ENCODE data around the gene RAB4A. TPM values are rescaled to one million over a fixed set of nuclear protein-coding genes. Genes with fewer than 3 reads are reported as not detected.

The RAB4A gene
- 50.3 TPM for polyA plus RNA-seq (ENCODE audit: insufficient read length)

GRCh38 chr1:229270547-229271447, at the start of gene RAB4A:
Gene RAB4A (plus strand): TSS chr1:229271111. CDS start chr1:229271340, 229 bp downstream.
- peak; percentile 90 for DNase-seq

- DNase-seq, result no peak
Observed at GRCh38 chr1:229222081-229222480, 48.8 kb upstream of the RAB4A start.

DNA sequence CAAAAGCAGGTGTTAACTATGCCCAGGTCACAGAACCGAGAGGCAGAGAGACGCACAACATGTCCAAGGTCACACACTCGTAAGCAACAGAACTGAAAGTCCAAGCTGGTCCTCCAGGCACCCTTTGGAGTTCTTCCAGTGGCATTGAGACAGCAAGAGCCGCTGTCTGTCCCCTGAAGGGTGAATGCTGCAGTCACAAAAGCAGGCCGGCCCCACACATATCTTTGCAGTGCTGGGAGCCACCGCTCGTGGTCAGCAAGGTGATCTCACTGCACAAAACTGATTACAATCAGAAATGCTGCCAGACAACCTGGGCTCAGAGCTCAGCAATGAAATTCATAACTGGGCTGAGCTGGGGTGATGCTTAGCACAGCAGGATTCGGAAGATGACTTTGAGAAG, 47.4 kb upstream of the RAB4A start:
- no peak for DNase-seq

- DNase-seq, result no peak
Observed at GRCh38 chr1:229224308-229224707, 46.6 kb upstream of the RAB4A start.

DNA sequence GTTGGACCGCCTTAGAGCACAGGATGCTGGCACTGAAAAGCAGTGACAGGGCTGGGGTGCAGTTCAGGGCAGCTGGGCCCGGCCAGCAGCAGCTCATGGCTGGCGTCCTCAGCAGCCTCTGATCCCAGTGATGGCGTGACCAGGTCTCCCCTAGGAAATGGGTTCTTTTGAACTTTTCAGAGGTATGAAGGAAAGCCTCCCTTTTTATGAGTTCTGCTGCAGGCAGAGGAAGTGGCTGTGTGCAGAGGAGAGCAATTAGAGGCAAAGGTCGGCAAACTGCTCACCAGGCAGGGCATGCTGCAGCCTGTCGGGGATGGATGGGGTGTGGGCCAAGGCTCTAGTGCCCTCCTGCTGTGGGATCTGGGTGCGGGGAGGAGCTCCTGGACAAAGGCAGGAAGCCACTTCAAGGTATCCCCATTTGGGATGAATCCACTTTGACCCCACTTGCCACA, 45.6 kb upstream of the RAB4A start:
- DNase-seq, result no peak

DNA sequence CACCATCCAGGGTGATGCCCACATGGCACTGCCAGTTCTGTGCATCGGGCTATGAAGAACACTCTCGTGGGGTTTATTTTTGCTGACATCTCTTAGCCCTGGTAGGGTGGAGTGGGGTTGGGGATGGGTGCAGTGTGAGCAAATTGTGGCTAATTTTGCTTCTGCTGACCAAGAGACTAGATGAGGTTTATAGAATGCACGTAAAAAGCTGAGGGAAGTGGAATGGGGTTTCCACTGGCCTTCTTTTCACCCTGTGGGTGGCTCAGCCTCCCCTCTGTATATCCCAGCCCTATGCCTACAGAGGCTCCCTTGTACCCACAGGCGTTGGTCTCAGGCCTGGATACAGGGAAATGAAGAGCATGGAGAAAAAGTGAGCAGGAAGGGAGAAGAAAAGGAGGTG, 44.1 kb upstream of the RAB4A start:
- no peak for DNase-seq

DNA sequence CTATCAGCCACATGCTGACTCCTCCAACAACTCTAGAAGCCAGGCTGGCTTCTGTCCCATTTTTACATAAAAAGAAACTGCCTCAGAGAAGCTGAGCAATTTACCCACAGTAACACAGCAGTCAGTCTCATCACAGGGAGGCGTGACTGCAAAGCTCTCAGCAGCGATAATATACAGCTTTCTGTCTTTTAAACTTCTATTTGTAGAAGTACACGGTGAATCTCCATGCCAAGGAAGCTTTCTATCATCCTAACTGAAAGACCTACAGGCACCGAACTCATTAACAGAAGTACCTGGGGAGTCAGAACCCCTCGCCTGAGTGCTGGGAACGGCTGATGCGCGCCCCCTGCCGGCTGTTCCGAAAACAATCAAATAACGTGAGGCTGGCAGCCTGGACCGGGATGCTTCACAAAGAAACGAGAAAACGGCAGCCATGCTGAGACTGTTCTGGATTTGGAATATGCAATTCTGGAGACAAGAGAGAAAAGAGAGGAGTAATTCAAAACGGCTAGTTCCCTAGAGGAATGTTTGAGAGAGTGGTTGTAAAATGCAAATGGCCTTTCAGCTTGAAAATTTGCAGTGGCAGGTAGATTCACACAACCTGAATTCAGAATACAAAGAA, 43.5 kb upstream of the RAB4A start:
- peak; percentile 79 for DNase-seq

DNA sequence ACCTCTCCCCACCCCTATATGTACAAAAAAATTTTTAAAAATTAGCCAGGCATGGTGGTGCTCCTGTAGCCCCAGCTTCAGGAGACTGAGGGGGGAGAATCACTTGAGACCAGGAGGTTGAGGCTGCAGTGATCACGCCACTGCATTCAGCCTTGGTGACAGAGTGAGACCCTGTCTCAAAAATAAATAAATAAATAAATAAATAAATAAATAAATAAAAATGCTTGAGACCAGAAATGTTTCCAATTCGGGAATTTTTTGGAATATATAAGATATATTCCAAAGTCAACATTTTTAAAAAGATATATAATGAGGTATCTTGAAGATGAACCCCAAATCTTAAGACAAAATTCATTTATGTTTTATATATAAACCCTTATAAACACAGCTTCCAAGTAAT, 42.4 kb upstream of the RAB4A start:
- no peak for DNase-seq

DNA sequence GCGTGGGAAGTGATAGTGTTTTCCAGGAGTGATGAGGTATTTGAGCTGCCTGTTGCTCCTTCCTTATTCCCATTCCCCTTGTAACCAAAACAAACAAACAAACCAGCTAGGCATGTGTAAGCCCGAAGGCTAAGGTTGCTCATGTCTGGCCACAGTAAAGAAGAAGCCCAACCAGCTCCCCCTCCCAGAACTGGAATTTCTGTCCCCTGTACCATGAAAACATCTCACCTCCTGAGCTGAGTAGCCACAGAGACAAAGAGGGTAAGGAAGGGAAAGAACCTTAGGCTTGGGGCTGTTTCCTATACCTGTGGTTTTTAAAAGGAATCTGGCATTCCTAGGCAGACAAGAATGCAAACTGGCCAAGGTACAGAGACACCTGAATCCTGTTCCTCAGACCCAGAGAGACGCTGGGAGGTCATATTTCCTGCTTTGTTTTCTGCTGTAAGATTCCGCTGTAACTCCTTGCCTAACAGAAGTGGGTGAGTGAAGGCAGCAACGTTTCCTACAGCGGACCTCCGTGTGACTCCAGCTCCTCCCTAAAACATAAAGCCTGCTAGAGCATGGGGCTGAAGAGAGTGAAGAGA, 41.7 kb upstream of the RAB4A start:
- DNase-seq, result peak; percentile 41

- DNase-seq, result peak; percentile 49
Observed at GRCh38 chr1:229229721-229230139, 41.2 kb upstream of the RAB4A start.

DNA sequence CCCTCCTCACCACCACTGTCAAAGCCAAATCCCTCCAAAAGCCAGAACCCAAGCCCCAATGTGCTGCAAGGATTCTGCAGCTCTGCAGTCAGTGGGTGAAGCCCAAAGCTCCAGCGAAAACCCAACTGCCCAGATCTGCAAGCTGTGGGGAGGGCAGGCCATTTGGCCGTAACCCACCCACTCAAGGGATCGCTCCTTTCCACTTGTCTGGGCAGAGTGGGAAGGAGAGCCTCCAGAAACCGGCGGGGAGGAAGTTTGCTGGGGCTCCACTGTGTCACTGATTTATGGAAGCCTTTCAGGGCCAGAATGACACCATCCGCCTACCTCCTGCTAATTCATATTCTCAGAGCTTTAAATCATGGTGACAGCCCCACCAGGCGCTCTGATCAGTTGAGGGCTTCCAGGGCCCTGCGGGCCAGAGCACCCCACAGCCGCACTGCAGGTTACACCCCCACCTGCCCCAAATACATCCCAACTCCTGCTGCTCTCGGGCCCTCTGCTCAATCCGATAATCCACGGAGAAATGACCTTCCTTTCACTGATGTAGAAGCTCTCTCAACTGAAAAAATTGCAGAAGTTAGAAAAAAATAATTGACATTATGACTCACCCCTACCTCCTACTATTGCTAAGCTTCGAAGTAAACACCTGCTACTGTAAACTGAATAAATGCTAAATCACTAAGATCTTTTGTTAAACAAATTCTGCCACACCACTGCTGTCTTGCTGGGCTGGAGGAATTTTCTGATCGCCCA, 40.6 kb upstream of the RAB4A start:
- no peak for DNase-seq

GRCh38 chr1:229230893-229231753, 39.8 kb upstream of the RAB4A start:
- no peak for DNase-seq

DNA sequence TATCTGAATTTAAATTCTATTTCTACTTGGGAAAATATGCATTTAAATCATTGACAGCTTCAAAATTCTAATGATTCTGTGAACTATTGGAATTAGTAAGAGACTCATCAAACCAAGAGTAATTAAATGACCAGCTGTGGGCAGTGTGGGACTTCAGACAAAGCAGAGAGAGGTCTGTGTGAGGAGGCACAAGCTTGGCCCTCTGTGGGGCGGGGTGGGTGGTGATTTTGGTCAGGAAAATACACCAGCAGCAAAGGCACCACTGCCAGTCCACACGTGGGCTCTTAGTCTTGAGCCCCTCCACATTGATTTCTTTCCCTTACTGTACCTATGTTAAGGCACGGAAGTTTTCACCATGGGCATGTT, 39.2 kb upstream of the RAB4A start:
- DNase-seq, result no peak

DNA sequence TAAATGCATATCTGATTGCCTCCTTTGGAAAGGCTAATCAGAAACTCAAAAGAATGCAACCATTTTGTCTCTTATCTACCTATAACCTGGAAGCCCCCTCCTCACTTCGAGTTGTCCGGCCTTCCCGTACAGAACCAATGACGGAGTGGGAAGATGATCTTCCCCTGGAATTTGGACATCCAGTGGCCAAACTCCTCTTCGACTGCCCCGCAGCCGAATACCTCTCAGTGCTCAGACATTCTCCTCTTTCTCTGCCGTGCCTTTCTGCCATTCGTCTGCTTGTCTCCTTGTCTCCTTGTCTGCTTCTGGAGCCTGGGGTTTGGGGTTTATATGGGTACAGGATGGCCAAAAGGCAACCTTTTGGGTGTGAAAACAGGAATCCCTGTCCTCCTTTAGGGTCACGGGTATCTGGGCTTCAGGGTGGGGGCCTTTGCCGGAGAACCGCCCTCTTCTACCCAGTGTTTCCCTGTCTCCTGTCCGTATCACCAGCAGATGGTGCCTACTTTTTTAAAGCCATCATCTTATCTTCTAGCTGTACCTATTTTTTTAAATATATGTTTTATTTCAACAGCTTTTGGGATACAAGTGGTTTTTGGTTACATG, 35.9 kb upstream of the RAB4A start:
- DNase-seq, result no peak

DNA sequence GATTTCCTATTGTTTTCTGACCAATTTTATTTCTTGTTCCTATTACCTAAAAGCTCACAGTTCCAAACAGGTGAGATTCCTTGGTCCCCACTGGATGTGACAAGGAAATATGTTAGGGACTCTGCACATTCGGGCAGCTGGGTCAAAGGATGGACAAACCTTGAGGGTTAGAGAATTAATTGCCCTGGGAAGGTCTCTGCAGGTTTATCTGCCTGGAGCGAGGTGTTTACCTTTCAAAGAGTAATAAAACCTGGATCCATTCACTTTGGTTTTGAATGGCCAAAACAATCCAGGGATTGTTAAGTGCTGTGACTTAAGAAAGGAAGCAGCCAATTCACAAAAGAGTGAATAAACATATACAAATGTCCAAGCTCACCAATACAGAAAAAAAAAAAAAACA, 33.6 kb upstream of the RAB4A start:
- DNase-seq, result no peak

- DNase-seq, result no peak
Observed at GRCh38 chr1:229238231-229238630, 32.7 kb upstream of the RAB4A start.

GRCh38 chr1:229238674-229239415, 32.1 kb upstream of the RAB4A start:
- no peak for DNase-seq

DNA sequence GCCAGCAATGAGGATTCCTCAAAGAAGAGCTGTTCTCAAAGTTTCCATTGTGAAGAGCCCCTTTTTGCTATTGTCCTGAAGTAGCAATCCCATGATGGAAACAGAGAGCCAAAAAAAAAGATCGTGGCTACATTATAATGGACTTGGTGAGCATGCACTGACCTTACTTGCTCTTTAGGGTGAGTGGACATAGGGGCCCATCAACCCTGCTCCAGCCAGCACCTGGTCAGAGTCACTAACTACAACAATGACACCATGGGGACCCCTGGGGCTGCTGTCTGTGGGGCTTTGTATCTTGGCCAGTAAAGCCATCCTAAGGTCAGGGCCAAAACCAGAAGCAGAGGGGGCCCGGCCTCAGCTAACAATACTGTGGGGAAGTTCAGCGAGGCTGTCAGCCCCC, 30.4 kb upstream of the RAB4A start:
- no peak for DNase-seq

- no peak for DNase-seq
Observed at GRCh38 chr1:229241390-229241789, 29.5 kb upstream of the RAB4A start.

DNA sequence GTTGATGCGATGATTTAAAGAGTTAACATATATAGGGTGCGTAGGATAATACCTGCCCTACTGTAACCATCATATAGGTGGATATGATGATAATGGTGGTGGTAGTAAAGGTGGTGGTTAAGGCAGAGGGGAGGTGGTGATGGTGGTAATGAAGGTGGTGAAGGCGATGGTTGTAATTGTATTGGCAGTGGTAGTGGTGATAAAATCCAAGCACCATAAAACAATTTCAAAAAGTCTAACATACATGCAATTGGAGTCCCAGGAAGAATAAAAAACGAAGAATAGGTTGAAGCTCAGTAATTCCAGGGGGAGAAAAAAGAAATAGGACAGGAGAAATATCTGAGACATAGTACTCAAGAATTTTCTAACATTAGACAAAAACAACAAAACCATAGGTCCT, 27.3 kb upstream of the RAB4A start:
- no peak for DNase-seq

DNA sequence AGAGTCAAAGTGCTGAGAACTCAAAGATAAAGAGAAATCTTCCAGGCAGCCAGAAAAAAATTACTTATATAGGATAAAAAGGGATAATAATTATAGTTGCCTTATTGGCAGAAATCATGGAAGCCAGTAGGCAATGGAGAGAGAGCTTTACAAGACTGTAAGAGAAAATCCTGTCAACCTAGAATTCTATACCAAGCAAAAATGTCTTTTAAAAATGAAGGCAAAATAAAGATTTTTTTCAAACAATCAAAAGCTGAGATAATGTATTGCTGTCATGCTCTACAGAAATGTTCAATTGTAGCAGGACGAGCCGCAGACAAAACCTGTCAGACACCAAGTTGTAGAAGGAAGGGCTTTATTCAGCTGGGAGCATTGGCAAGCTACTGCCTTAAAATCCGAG, 26.8 kb upstream of the RAB4A start:
- DNase-seq, result no peak
